T-helper 2 cell (primary cell): ENCODE data around the gene HOXC11.

Experiments
- DNase-seq, 5 experiments: peaks; one replicate each; pipeline versions ENCODE4 v3.0.0 to v3.0.0-alpha.2; 2012 to 2022

Gene HOXC11

DNA sequence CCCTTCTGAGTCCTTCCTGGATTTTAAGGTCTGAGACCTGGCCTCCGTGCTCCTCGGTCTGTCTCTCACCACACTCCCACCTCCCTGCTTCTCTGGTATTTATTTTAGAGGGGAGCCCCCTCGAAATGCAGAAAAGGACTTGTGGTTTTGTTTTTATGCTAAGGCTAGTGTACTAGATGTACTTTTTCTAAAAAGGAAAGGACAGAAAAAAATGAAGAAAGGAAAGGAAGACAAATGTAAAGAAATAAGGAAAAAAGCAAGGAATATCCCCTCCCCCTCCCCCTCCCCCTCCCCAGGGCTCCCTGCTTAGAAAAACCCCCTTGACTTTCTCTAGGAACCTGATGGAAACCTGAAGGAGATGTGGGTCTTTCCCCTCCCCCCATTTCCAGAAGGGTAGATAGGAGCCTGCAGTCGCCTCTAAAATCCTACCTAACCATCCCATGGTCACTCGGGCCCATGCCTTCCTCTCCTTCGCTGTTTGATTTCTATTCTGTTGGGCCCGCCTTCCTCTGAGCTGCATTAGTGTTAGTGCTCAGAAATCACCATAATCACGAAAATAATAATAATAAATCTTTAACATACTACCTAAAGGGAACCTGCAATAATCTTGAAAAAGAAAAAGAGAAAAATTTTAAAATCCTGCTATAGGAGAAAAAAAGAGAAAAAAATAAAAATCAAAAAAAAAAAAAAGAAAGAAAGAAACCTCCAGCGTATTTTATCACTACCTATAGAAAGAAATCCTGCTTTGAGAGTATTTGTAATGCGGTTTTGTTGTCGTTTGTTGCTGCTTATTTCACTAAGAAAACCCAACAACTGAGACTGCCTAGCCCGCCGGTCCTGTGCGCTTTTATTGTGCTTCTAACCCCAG is 39.0 kb downstream of the HOXC11 start:
- DNase-seq, result no peak

DNA sequence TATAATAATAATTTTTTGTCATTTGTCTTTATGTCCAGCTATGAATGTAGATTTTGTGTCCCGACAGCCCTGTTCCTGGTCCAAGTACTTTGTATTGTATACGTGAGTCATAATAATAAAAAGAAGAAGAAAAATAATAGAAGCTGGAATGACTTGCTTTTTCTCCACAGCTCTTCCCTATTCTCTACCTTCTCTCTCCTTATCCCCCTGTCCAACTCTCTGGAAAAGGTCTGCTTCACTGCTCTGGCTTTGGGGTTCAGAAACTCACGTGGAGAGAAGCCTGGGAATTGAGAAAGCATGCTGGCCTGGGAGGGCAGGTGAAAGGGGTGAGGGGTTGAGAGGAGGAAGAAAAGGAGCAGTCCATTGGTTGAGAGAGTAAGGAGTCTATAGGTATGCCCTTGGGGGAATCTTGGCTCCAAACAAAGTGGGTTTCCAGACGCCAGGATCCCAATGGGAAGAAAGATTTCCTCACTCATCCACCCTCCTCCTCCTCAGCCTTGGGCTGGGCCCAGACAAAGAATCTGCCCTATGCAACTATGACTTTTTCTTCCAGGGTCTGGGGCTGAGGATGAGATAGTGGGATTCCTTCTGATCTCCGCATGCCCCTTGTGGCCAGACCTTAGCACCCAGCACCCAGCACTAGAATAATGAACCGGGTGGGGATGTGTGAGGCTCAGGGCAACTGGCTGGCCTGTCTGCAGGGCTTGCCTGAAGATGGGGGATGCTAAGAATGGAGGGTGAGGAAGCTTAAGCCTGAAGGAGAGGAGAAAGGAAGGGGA is 39.9 kb downstream of the HOXC11 start:
- no peak for DNase-seq

DNA sequence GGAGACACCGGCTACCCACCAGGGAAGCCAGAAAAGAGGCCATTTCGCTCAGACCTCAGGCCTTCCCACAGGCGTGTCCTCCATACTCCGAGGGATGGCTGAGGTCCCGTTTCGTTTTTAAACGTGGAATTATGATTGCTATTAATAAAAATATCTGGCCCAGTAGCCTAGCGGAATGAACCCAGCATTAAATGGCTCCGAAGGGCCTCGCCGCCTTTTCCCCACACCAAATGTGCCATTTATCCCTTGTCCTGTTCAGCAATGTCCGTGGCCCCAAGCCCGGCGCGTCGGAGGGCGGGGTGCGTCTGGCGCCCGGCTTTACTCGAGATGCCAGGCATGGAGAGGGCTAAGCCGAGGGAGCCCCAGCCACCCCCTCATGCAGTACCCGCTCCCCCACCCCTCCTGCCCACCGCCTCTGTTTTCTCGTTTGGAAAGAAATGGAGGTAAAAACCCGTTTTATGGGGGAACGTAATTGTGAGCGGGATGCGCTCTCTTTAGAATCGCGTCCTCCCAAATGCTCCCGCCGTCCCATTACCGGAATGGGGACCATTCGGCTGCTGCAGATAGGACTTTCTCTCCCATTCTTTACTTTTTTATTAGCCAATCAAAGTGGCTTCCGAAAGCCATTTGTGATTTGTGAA is 41.6 kb downstream of the HOXC11 start:
- DNase-seq, result no peak

DNA sequence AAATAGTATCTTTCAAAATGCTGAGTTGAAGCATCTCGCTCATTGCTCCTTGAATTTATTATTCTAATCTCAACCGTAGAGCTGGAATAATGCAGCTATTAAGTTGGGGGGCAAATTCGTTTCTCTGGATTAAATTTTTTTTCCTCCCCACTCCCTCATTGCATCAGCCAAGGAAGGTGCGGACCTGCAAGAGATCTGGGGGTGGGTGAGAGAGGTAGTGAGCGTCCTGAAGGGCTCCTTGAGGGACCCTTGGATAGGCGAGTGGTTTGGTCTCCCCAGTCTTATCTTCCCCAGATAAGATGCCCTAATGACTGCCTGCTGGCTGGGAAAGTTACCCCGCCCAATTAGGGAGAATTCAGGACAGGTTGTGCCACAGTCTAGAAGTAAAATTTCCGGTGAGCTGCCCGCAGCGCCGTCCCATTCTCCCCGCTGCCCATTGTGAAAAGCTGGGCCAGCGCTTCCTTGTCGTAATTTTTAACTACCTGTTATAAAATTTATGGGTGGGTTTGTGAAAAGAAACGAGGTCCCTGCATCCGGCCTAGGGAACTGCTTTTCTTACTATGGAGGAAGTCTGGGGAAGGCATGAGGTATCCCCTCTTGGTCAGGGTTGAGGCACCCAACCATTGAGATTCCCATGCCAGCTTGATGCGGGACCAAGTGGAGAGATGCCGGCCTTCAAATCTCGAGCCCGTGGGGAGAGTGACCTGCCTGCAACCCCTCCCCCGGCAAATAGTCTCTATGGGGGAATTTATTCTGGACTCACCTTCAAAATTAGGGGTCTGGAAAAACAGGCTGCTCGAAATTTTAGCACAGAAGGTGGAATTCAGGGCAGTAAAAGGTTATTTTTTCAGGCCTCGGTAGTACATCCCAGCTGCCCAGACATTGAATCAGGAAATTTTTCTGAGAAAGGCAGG is 42.3 kb downstream of the HOXC11 start:
- DNase-seq, result no peak

DNA sequence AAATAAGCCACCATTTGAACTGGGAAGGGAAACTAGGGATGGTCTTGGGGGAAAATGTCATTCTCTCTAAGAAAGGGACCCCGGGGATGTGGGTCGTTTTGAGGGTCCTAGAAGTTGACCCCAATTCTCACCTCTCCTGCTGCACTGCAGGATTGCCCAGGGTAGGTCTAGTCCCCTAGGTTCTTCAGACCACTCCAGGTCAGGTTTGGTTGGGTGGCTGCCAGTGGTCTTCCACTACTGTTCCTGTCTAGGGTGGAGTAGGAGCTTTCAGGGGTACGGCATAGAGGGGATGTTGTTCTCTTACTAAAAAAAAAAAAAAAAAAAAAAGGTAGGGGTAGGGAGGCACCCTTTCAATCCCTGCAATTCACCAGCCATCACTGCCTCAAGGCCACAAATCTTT is 43.1 kb downstream of the HOXC11 start:
- DNase-seq, result no peak

DNA sequence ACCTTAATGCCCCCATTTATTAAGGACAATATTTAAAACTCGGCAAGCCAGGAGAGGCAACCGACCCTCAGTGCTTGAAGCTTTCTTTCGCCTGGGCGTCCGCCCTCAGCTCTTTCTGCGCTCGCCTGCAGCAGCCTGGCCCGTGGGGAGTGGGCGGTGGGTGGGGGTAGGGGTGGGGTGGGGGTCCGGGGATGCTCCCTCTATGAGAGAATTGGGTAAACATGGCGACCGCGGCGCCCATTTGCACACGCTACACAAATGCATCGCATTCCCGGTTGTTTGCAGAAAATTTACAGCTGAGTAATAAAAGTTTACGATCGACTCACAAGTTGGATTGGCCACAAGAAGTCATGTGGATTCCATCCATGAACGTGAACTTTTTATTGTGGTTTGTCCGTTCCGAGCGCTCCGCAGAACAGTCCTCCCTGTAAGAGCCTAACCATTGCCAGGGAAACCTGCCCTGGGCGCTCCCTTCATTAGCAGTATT is 43.6 kb downstream of the HOXC11 start:
- no peak for DNase-seq

DNA sequence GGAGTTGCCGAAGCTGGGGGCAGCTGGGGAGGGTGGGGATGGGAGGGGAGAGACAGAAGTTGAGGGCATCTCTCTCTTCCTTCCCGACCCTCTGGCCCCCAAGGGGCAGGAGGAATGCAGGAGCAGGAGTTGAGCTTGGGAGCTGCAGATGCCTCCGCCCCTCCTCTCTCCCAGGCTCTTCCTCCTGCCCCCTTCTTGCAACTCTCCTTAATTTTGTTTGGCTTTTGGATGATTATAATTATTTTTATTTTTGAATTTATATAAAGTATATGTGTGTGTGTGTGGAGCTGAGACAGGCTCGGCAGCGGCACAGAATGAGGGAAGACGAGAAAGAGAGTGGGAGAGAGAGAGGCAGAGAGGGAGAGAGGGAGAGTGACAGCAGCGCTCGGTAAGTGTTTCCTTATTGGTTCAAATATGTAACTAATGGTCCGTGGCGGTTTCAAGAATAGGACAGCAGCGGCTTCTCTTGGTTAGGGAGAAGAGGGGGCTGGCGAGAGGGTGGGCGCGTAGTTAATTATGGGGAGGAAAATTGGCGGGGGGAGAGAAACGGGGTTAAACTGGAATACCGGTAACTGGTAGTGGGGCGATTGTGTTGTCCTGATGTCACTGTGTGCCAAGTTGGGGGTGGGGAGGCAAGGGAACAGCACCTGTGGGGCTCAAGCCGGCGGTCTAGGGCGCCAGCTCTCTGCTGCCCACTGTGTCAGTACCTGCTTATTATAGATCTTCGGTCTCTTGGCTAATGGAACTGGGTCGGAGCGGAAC is 44.3 kb downstream of the HOXC11 start:
- DNase-seq, result no peak

DNA sequence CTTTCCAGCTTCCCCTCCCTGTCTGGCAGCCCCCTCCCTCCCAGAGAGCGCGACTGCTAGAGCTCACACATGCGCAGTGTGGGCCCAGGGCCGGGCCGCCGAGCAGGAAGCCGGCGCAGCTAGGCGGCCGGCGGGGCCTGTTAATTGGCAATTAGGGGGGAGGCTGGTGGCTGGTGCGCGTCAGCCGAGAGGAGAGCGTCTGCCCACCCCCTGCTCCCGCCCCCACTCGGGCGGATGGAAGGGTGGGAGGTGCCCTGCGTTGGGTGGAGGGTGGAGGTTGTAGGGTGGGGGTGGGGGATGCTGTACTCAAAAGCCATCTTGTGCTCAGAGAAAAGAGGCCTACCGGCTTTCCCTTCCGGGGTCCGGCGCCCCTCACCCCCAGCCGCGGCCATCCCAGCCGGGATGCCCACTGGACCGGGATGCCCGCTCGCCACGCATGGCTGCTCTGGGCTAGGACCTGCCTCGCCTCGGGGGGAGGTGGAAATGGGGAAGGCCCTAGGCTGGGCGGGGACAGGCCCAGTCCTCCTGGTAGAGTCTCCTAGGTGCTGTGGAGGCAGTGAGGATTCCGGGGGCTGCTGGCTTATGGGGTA is 45.0 kb downstream of the HOXC11 start:
- DNase-seq, result peak; percentile 40 to 79 (median 63)

DNA sequence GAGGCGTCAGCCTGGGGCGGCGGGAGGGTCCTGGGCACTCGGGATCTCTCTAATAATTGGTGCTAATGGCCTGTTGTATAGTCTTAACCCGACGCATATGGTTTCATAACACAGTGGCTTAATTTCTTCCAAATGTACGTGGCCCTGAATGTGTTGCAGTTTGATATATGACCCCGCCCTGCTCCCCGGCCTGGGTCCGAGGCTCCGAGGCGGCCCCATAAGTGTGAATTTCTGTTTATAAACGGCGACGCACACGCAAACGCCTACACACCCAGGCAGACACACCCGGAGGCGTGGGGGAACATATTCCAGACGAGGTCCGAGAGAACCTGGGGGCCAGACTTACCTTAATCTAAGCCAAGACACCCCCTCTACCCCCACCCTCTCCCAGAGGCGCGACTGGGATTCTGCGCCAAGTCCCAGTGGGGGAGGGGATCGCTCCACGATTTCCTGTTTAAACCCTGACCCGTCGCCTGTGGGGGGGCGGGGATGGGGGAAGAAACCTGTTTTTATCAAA is 45.6 kb downstream of the HOXC11 start:
- no peak for DNase-seq

DNA sequence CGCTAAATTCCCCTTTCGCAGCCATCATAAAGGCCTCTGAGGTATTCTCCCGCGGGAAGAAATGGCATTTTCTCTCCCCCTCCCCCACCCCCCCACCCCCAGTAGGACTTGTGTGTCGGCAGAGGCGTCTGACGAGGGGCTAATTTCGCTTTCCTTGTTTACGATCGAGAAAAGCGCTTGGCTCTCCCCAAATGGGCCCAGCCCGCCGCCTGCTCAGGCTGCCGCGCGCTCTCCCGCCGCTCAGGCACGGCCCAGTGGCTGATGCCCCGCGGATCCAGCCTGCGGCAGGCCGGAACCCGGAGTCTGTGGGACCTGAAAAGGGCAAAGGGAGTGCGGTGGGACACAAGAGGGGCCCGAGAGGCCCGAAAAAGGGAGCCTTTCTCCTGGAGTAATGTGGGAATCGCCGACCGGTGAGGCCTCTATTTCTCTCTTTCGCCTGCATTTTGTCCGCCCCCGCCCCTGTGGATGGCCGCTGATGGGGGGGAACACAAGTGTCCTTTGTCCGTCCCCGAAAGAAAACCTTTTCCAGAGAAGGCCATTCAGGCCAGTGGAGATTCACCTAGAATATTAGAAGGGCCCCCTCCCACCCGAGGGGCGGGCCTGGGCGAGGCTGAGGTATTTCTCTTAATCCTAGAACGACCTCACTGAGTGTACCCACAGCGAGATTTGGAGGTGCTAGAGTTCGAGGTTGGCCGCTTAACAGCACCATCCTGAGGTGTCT is 46.3 kb downstream of the HOXC11 start:
- DNase-seq, result no peak

DNA sequence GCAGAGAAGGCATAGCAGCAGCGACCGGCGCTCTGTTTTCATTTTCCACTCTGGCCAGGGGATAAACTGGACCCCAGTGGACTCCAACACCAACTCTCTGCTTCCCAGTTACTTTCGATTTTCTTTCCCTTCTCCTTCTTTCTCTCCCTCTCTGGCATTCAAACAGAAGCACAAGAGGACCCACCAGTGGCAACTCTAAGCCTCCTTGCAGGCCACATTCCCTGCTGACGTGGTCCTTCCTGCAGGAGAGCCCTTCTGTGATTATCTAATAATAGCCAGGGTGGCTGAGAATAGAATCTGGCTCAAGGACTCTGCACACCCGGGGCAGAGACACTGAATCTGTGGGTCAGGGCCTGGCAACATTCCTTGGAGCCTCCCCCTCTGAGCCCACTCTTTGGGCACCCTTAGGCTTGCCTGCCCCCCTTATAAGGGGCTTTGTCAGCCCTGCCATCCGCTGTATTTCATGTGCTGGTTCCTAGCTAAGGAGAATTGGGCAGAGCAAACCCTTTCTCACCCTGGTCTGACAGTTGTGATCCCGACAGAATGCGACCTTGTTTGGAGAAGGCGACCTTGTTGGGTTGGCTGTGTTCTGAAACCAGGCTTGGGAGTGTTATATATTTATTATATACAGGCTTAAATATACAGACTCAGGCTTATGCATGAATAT is 47.1 kb downstream of the HOXC11 start:
- no peak for DNase-seq

DNA sequence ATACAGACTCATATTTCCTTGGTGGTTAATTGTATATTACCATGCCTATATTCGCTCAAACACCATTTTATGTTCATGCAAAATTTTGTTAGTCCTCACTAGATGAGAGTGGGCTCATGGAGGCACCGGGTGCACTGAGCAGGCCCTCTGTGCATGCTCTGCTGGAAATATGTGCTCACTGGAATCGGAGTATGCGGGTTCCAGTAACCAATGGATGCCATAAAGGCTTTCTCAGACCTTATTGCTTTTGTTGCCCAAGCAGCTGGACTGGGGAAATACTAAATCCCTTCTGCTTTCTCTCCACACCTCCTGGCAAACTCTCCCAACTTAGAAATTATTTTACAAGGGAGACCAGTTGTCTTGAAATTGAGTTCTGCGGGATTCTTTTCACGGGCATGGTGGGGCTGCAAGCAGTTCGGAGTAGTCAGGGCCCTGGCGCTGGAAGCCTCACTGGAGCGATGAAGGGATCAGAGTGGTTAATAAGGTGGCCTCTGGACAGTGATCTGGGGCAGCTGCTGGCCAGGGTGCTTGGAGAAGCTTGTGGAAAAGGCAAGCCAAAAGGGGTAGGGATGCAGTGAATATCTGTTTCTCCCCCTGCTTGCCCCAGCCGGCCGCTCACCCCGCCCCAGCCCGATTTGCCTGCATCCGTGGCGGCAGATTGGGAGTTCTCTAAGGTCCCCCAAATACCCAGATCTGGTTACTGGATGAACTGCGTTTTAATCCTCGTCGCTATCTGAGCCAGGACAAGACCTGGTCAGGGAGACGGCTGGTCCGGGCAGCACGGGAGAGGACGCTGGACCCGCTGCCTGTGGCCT is 47.9 kb downstream of the HOXC11 start:
- DNase-seq, result no peak

DNA sequence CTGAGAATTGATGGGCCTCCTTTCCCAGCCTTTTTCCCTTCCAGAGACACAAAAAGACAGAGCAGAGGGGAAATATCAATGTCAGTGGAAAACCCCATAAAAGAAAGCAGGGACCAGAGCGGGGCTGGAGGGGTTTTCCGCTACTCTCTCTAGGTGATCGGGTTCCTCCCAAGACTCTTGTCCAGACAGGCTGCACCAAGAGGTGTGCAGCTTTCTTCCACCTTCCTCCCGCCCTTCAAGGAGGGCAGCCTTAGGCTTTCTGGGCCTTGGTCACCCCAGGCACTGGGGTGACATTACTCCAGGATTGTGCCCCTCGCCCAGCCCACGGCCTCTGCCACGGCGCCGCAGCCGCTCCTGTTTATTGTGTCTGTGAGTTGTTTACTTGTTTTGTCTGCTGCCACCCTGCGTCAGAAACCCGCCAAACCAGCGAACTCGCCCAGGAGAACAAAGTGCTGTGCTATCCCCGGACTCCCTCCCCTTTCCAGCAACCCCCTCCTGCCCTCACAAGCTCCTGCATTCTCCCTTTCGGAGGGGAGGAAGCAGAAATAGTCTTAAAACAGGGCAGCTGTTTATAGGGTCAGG is 48.6 kb downstream of the HOXC11 start:
- no peak for DNase-seq

DNA sequence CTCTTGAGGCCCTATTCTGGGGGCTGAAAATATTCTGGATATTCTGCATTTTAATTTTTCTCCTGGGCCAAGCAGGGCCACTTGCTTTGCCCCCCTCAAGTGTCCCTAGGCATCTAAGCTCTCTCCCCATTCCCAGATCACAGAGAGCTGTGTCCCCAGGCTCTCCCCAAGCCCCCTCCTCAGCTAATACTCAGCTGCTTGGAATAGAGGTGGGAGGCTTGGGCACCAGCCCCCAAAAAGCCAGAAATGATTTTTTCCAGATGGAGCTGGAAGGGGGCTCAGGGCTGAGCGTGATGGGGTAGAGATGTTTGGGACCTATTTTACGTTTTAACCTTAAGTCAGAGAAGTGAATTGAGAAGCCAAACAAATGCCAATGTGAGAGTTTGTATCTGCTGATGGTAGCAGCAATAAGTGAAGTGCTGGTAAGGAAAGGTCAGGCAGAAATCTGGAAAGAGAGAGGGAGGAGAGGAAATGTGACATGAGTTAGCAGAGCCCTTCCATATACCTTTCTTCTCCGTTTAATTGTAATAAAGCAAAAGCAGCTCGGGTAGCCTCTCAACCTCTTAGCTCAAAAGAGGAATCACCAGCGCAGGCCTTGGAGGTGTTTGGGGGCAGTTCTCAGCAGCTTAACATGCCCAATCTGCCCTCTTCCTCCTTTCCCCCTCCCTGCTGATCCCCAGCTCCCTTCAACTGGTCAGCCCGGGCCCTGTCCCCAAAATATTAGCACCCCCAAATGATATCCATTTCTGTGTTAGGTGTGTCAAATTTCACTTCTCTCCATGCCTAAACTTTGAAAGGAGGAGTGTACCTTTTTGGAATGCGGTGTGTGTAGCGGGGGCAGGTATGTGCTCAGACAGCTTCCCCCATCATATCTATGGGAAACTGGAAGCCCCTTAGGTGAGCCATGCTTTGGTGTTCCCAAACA is 50.3 kb downstream of the HOXC11 start:
- no peak for DNase-seq

DNA sequence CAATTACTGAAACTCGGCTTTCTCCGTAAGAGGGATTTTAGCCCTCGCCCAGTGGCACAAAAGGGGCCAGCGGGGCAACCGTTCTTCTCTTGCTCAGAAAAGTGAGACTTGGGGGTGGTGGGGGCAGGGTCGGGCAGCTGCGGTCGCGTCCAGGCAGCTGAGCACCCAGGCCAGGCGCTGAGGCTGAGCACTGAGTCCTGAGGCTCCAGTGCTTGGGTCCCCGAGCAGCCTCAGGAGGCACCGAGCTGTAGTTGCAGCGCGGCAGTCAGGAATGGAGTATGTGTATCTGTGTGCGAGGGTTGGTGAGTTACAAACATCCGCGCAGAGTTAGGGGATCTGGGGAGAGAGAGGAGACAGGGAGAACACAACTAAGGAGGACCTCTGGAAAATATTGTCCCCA is 51.2 kb downstream of the HOXC11 start:
- DNase-seq, result no peak

DNA sequence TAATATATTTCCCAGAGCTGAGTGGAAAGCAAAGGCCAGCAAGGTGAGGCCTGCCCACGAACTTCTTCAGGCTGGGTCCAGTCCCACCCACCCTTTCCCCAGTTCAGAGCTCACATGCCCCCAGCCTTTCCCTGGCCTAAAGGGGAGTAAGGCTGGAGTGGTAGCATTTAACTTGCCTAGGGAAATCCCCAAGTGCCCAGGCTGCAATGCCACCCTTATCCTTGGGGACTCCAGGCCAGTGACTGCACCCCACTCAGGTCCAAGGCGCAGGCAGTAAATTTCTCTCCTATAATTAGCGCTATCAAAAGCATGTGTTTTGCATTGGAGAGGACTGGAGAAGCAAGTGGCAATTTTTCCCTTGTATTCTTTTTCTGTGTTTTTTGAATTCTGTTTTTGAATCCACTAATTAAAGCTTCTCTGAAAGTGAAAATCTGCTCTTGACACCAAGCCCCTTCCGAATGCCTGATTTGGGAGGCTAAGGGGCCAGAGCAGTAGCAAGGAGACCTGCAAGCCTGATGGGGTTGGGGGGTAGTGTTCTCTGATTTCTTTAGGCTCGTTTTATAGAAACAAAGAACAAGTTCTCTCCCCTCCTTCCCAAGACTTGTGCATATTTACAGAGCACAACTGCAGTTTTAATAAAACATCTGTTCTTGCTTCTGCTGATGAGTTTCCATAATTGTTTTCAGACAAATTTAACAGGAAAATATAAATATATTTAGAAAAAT is 51.8 kb downstream of the HOXC11 start:
- no peak for DNase-seq
